Cardiac septum (tissue), 1 donor: ENCODE data around the gene DRGX. TPM values are rescaled to one million over a fixed set of nuclear protein-coding genes. Genes with fewer than 3 reads are reported as not detected.

Experiments
- DNase-seq: peaks from one replicate; pipeline ENCODE4 v3.0.0-alpha.2; 2020; ENCODE audit warnings: low spot score
- intact Hi-C: fragments of 100-400 bp; cut with DNase I; formaldehyde crosslinking; loops from one replicate; pipeline ENCODE4 v1.14.0; 2022
- total RNA-seq: library from RNA; stranded (reverse); fragmentation: NEBNext Ultra II Directional; extraction: Animal tissue kit (Norgen Biotek cat#: 25700); gene quantifications from one replicate; pipeline ENCODE4 v1.2.1, GENCODE V29; 2021
- donor health status: DM: no; HTN: no; CAD: no.

Gene DRGX
- total RNA-seq, 1 donor from 2014 or later: not detected

DNA sequence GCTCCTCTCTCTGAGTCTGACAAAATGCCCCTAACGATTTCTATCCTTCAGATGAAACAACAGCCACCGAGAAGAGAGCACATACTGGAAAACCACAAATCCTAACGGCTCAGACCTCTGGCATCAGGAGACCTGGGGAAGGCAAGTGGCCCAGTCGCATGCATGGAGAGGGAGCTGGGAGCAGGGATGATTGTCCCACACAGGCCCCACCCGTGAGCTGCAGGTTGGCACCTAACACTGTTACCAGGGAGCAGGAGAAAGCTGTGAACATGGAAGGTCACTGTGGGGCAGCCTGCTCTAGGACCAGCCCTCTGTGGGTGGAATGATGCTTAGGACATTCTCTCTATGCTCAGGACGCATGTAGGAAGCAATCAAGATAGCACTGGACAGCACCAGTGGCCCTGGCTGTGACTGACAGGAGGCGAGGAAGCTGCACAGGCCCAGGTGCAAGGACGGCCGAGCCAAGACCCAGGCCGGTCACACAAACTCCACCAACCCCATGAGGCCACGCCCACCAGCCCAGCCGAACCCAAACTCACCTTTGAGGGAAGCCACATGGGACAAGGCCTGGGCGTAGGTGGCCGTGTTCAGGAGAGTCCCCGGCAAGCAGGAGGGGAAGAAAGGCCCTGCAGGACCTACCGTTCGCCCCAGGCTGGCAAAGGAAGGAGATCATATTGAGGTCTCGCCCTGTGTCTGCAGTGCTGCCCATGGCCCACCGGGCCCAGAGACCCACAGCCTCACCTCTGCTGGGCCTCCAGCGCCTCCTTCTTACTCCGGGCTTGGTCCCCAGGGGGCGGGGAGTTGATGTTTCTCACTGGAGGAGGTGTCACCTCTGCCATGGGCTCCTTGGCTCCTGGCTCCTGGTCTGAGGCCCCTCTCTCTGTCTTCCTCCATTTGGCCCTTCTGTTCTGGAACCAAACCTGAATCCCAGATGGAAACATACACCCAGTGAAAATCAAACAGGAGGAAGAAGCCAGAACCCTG, 9.7 kb downstream of the DRGX start:
- no peak for DNase-seq
- intact Hi-C loops: no loop called here

- intact Hi-C loops: no loop called here
- DNase-seq: no peak
These were observed 11.5 kb downstream of the DRGX start for GRCh38 chr10:49384268-49384953.

- intact Hi-C loops: no loop called here
- no peak for DNase-seq
These were observed 12.0 kb downstream of the DRGX start for GRCh38 chr10:49383853-49384252.

- intact Hi-C loops: no loop called here
- no peak for DNase-seq
These were observed 13.1 kb downstream of the DRGX start for GRCh38 chr10:49382826-49383225.

DNA sequence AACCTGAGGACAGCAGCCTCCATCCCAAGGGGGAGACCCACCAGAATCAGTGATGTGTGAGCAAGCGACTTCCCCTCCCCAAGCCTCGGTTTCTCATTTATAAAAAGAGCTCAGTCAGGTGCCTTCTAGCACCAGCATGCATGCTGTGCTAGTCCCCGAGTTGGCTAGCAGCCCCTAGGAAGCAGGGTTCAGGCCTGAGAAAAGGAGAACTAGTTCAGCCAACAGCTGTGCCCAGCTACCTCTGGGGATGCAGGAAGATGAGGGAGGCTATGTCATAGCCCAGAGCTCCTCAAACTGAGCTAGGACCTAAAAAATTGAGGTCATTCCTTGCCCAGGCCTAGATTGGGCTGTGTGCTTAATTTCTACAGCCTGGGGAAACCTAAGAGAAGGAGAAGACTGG, 13.7 kb downstream of the DRGX start:
- DNase-seq: no peak
- intact Hi-C loops: no loop called here

- no peak for DNase-seq
- intact Hi-C loops: no loop called here
These were observed 14.6 kb downstream of the DRGX start for GRCh38 chr10:49381111-49381900.

- intact Hi-C loops: no loop called here
- no peak for DNase-seq
These were observed 16.1 kb downstream of the DRGX start for GRCh38 chr10:49379596-49380410.

GRCh38 chr10:49377256-49377655, 18.6 kb downstream of the DRGX start:
- intact Hi-C loops: no loop called here
- DNase-seq: no peak

DNA sequence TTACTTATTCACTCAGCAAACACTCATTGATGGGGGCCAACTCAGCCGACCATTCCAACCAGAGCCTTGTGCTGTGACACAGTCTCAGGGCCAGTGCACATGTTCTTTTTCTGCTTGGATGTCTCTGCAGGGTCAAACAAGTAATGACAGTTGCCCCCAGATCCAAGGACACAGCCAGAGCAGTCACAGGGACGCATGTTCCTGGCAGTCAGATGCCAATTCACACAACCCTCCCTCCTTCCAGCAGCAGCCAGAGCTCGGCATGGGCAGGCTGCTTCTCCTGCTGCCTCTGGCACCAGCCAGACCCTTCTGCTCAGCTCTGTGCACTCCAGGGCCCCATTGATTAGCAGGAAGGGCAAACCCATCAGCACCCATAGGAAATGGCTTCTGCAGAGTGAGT, 20.3 kb downstream of the DRGX start:
- intact Hi-C loops: no loop called here
- DNase-seq: no peak

- intact Hi-C loops: no loop called here
- DNase-seq: no peak
These were observed 21.1 kb downstream of the DRGX start for GRCh38 chr10:49374740-49375139.

DNA sequence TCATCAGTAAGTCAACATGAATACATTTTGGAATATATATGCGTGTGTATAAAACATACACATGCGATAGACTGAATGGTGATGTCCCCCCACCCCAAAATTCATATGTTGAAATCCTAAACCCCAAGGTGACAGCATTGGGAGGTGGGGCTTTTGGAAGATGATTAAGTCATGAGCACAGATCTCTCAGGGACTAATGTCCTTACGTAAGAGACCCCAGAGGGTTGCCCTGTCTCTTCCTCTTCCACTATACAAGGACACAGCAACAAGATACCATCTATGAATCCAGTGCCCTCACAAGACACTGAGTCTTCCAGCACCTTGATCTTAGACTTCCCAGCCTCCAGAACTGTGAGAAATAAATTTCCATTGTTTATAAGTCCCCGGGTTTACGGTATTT, 22.5 kb downstream of the DRGX start:
- intact Hi-C loops: no loop called here
- DNase-seq: no peak

DNA sequence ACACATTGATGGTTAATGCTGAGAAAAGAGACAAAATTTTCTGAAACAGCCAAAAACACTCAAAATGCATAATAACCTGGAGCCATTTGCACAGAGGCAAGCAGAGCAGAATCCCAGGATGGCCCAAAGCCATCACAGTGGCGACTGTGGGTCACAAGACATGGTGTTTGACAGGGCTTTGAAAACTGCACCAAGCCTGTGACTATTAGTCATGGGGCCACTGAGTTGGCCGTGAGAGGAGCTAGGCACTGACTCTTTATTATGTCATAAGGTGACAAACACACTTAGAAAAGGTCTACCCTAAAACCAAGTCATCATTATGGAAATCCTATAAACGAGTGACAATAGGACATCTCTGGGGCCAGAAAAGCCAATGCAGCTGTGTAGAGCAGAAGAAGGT, 23.9 kb downstream of the DRGX start:
- no peak for DNase-seq
- intact Hi-C loops: no loop called here

GRCh38 chr10:49370326-49371100, 25.4 kb downstream of the DRGX start:
- intact Hi-C loops: no loop called here
- no peak for DNase-seq

- intact Hi-C loops: no loop called here
- DNase-seq: no peak
These were observed 26.4 kb downstream of the DRGX start for GRCh38 chr10:49369216-49370162.

- intact Hi-C loops: no loop called here
- no peak for DNase-seq
These were observed 27.6 kb downstream of the DRGX start for GRCh38 chr10:49368256-49368655.

GRCh38 chr10:49367600-49367999, 28.3 kb downstream of the DRGX start:
- DNase-seq: no peak
- intact Hi-C loops: no loop called here

DNA sequence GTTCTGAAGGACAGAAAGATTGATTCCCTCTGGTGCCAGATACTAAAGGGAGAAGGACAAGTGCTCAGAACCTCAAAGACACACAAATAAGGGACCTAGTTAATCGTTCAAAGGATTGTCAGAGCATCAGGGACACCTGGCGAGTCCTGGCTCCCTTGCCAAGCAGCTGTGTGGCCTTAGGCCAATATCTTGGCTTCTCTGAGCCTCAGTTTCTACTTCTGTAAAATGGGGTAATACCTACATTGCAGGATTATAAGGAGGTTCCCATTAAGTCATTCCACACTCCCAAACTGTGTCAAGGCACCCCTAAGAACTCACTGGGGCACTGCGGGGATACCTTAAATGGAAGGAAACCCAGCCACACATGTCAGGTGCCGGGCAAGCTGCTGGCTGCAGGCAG, 29.4 kb downstream of the DRGX start:
- DNase-seq: no peak
- intact Hi-C loops: no loop called here
